HG03060 (cell line): ENCODE results near the gene AQR.
"Not testable (repeated sequence)": the region's sequence is repeated elsewhere in the genome, so short reads cannot be mapped to it uniquely, and the experiment has no call there.

Source experiments
- ATAC-seq: cut with Tn5 transposase; IDR thresholded peaks from one replicate; pipeline ENCODE4 v1.9.1; 2021; ENCODE audit warnings: low read depth, moderate number of reproducible peaks; ENCODE audit not compliant: unreplicated experiment

AQR gene

DNA sequence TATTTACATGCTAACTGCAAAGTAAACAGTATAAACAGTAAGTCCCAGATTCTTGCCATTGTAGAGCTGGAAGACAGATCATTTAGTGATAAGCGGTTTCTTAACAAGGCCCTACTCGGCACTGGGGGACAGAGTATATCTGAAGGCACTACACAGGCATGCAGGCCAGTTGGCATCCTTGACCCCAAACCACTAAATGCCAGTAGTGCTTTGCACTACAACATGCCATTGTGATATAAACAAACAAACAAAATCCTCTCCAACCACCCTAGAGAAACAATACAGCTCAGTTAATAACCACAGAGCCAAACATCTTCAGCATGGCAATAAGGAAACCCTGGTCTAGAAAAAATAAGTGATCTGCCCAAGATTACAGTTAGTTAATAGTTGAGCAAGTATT, 5.3 kb downstream of the AQR start:
- ATAC-seq, result no peak

DNA sequence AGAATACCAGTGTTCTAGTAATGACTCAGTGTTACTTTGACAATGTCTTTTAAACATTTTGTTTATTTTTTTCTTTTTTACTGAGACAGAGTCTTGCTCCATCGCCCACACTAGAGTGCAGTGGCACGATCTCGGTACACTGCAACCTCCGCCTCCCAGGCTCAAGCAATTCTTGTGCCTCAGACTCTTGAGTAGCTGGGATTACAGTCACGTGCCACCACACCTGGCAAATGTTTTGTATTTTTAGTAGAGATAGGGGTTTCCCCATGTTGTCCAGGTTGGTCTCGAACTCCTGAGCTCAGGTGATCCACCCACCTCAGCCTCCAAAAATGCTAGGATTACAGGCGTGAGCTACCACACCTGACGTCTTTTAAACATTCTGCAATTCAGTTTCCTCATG, 15.7 kb downstream of the AQR start:
- ATAC-seq, result no peak

GRCh38 chr15:34952481-34952880, 17.1 kb downstream of the AQR start:
- no peak for ATAC-seq

- ATAC-seq, result no peak
These were observed 17.5 kb downstream of the AQR start for GRCh38 chr15:34951993-34952392.

GRCh38 chr15:34944936-34945335, 24.6 kb downstream of the AQR start:
- ATAC-seq, result no peak

GRCh38 chr15:34943711-34944110, 25.8 kb downstream of the AQR start:
- no peak for ATAC-seq

GRCh38 chr15:34943264-34943663, 26.3 kb downstream of the AQR start:
- ATAC-seq, result not testable (repeated sequence)

GRCh38 chr15:34942363-34942762, 27.2 kb downstream of the AQR start:
- no peak for ATAC-seq

DNA sequence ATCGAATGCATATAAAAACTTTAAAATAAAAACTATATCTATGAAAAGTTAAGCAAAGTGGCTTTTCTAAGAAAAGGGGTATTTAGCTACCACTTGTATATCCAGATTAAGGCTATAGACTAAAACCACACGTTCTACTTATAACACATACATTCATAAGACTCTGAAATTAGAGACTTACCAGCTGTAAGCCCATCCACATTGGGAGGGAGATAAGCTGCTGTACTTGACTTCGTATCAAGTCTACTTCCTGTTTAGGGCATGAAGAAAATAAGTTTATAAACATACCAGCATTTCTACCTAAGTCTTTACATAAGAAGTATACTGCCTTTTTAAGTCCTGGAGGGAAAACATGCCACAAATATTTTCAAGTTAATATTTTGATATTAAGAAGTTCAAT, 27.7 kb downstream of the AQR start:
- ATAC-seq, result no peak

DNA sequence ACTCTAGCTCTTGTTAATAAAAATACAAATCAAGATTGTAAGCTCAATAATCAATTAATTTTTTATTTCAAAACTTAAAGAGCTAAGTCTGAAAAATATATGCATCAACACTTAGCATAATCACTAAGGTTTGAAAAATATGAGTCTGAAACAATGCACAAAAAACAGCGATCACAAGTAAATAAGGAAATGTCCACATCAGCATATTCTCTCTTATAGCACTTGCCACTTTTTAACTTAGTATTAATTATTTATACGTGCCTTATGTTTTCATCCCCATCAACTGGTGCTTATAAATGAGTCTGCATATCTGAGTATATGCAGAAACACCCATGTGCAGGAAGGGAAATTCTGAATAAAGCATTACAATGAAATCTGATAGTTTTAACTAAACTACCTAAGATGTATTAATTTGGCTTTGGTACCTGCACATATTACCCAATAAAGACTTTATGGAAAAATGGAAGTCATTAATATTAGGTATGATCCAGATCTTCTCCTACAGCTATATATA, 28.3 kb downstream of the AQR start:
- ATAC-seq, result no peak

GRCh38 chr15:34933432-34933975, 36.0 kb downstream of the AQR start:
- no peak for ATAC-seq

GRCh38 chr15:34928349-34928748, 41.2 kb downstream of the AQR start:
- ATAC-seq, result not testable (repeated sequence)

GRCh38 chr15:34927726-34928125, 41.8 kb downstream of the AQR start:
- no peak for ATAC-seq

DNA sequence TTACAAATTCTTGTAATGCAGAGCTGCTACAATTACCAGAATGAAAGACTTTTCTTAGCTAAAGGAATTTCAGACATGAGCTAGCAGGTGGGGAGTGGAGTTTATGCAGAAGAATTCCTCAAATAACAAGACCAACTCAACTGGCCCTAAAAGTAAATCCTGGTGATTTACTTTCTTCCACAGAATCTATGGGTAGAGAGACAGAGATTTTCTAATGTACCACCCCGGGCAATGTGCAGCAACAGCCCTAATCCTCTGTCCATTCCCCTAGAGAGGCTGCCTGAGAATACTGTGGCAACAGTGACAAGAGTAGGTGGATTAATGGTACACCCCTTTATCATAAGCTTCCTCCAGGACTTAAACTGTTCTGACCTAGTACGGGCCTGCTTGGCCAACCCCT, 55.2 kb downstream of the AQR start:
- no peak for ATAC-seq

GRCh38 chr15:34905047-34905446, 64.5 kb downstream of the AQR start:
- no peak for ATAC-seq

- no peak for ATAC-seq
These were observed 65.0 kb downstream of the AQR start for GRCh38 chr15:34904527-34904926.

- no peak for ATAC-seq
These were observed 68.8 kb downstream of the AQR start for GRCh38 chr15:34900748-34901147.

- no peak for ATAC-seq
These were observed 73.4 kb downstream of the AQR start for GRCh38 chr15:34896183-34896582.

DNA sequence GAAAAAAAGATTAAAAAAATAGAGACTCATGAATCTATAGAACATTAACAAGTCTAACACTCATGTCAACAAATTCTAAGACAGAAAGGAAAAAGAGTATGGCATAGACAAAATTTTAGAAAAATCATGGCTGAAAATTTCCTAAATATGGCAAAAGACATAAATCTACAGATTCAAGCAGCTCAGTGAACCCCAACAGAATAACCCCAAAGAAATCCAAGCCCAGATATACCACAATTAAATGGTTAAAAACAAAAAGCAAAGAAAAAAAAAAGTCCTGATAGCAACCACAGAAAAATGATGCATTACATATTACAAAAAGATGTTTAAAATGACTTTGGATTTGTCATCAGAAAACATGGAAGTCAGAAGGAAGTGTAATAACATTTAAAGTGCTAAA, 75.6 kb downstream of the AQR start:
- no peak for ATAC-seq

DNA sequence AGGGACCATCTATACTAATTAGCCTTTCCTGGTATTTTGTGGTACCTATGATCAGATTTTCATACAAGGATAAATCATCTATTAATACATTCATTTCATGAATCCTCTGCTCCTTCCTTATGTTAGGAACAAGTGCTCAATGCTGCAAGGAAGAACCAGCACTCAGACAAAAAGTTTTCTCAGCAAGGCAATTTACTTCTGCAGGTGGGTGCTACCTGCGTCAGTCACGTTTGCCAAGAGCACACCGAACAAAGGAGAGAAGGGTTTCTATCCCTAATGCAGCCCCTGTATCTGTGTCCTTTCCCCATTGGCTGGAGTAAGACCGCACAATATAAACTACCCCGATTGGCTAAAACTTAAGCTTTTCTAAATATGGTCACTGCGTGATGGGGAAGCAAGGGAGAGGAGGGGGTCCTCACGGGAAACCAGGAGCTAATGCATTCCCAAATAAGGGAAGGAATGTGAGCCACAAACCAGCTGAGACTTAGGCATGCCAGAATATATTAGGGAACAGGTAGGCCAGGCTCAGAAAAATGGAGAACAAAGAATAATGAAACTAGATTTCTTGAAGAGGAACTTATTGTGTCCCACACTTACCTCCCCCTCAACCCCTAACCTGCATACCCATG, 76.5 kb downstream of the AQR start:
- ATAC-seq, result no peak

GRCh38 chr15:34890424-34890823, 79.1 kb downstream of the AQR start:
- no peak for ATAC-seq

DNA sequence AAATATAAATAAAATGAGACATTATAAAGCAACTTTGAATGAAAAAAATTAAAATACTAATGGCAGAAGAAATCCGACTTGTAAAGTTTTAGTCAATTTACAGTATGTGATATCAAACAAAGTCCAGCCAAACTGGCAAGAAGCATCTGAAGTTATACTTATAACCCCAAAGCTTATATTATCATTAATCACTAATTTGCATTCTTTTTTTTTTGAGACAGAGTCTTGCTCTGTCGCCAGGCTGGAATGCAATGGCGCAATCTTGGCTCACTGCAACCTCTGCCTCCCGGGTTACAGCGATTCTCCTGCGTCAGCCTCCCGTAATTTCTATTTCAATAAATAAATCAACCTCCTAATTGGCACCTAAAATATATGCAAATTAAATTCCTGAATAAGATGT, 80.1 kb downstream of the AQR start:
- no peak for ATAC-seq

DNA sequence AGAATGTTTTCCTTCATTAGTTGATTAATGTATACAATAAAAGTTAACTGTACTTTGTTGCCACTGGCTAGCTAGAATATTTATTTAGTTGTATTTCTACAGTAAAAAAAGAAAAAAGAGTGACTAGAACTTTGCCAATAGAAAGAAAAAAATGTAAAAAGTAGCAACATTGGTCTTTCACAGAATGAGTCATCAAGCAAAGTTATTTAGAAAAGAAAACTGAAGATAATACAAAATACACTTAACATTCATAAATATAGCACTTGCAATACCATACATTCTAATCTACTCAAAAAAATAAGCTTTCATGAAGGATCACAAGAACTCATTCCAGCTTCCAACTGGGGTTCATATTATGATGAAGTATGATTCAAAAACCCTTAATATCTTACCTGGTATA, 83.4 kb downstream of the AQR start:
- ATAC-seq, result no peak
